Measurements from ENCODE around the gene PIP4K2C.

DNA sequence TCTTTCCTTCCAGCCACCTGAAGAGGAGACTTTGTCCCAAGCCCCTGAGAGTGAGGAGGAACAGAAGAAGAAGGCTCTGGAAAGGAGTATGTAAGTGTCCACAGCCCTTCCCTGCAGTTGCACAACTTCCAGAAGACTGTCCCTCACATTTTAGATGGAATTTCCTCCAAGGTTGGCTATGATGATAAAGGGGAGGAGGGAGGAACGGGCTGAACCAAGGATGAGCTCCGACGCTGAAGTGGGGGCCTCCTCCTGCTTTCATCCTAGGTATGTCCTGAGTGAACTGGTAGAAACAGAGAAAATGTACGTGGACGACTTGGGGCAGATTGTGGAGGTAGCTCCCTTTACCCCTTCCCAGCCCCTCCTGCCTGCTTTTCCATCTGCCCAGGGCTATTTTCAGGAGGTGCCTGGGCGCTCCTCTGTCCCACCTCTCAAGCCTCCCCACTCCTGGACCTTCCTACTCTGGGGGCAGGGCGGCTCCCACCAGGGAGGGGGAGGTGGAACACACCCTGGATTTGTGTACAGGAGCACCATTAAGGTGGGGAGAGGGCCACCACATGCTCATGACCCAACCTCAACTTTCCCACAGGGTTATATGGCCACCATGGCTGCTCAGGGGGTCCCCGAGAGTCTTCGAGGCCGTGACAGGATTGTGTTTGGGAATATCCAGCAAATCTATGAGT lies 22.6 kb downstream of the PIP4K2C start:
- TF ChIP-seq, protein P1, sequence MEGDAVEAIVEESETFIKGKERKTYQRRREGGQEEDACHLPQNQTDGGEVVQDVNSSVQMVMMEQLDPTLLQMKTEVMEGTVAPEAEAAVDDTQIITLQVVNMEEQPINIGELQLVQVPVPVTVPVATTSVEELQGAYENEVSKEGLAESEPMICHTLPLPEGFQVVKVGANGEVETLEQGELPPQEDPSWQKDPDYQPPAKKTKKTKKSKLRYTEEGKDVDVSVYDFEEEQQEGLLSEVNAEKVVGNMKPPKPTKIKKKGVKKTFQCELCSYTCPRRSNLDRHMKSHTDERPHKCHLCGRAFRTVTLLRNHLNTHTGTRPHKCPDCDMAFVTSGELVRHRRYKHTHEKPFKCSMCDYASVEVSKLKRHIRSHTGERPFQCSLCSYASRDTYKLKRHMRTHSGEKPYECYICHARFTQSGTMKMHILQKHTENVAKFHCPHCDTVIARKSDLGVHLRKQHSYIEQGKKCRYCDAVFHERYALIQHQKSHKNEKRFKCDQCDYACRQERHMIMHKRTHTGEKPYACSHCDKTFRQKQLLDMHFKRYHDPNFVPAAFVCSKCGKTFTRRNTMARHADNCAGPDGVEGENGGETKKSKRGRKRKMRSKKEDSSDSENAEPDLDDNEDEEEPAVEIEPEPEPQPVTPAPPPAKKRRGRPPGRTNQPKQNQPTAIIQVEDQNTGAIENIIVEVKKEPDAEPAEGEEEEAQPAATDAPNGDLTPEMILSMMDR (IDR thresholded peaks at IDR 0.05) = no peak
- no peak for TF ChIP-seq POLR2A (IDR thresholded peaks at IDR 0.05)
